ENCODE data around the gene GYS1.
A peak's percentile ranks its signal among the peaks of the same experiment; 100 is the strongest.

GYS1 gene

GRCh38 chr19:48968179-48968661 lies 24.9 kb downstream of the GYS1 start:
- H3K36me3 ChIP-seq (ENCODE audit: control insufficient read depth, insufficient read depth, low read length) = peaks cover 59% of the 10 kb centered on the region
- WGBS, 2 experiments (ENCODE audit: insufficient coverage in 2 of 2) = 100% methylated on average over 2 to 3 of the region's 4 CpGs
- no peak overlapping the region for H3K4me3 ChIP-seq (ENCODE audit: extremely low read depth, insufficient read depth, low read length, poor library complexity, severe bottlenecking)
- H3K4me1 ChIP-seq (ENCODE audit: control insufficient read depth, insufficient read depth, low read length, poor library complexity, severe bottlenecking) = peaks cover 16% of the 10 kb centered on the region
- no peaks in the 10 kb centered on the region for H3K9me3 ChIP-seq (ENCODE audit: control insufficient read depth, low read length)
- H3K27ac ChIP-seq (ENCODE audit: low read depth, low read length, severe bottlenecking) = no peak overlapping the region

- Histone ChIP-seq H3K27ac (ENCODE audit: low read depth, low read length, severe bottlenecking) (peak overlapping the region; percentile 43), H3K36me3 (ENCODE audit: control insufficient read depth, insufficient read depth, low read length) (peaks cover 52% of the 10 kb centered on the region), H3K4me1 (ENCODE audit: control insufficient read depth, insufficient read depth, low read length, poor library complexity, severe bottlenecking) (peaks cover 22% of the 10 kb centered on the region)
Observed at GRCh38 chr19:48967346-48968178, 25.5 kb downstream of the GYS1 start.

GRCh38 chr19:48966541-48967345 lies 26.4 kb downstream of the GYS1 start:
- H3K9me3 ChIP-seq (ENCODE audit: control insufficient read depth, low read length) = no peaks in the 10 kb centered on the region
- H3K4me1 ChIP-seq (ENCODE audit: control insufficient read depth, insufficient read depth, low read length, poor library complexity, severe bottlenecking) = peaks cover 25% of the 10 kb centered on the region
- WGBS, 2 experiments (ENCODE audit: insufficient coverage in 2 of 2) = 83 to 93% methylated on average over 3 to 8 of the region's 10 CpGs
- H3K36me3 ChIP-seq (ENCODE audit: control insufficient read depth, insufficient read depth, low read length) = peaks cover 46% of the 10 kb centered on the region
- no peak overlapping the region for H3K27ac ChIP-seq (ENCODE audit: low read depth, low read length, severe bottlenecking)
- peak overlapping the region; percentile 90 for H3K4me3 ChIP-seq (ENCODE audit: extremely low read depth, insufficient read depth, low read length, poor library complexity, severe bottlenecking)

More at GRCh38 chr19:48967346-48968178, 25.5 kb downstream of the GYS1 start:
- no peaks in the 10 kb centered on the region for H3K9me3 ChIP-seq (ENCODE audit: control insufficient read depth, low read length)
- H3K4me3 ChIP-seq (ENCODE audit: extremely low read depth, insufficient read depth, low read length, poor library complexity, severe bottlenecking) = peak overlapping the region; percentile 90
- 96 to 99% methylated on average over 11 to 13 of the region's 14 CpGs for WGBS, 2 experiments (ENCODE audit: insufficient coverage in 2 of 2)

GRCh38 chr19:48965806-48966540 lies 27.1 kb downstream of the GYS1 start:
- H3K36me3 ChIP-seq (ENCODE audit: control insufficient read depth, insufficient read depth, low read length) = peaks cover 52% of the 10 kb centered on the region
- H3K27ac ChIP-seq (ENCODE audit: low read depth, low read length, severe bottlenecking) = peak overlapping the region; percentile 80
- WGBS, 2 experiments (ENCODE audit: insufficient coverage in 2 of 2) = 13 to 17% methylated on average over 28 to 31 of the region's 36 CpGs
- peak overlapping the region; percentile 90 for H3K4me3 ChIP-seq (ENCODE audit: extremely low read depth, insufficient read depth, low read length, poor library complexity, severe bottlenecking)
- H3K4me1 ChIP-seq (ENCODE audit: control insufficient read depth, insufficient read depth, low read length, poor library complexity, severe bottlenecking) = peaks cover 25% of the 10 kb centered on the region
- no peaks in the 10 kb centered on the region for H3K9me3 ChIP-seq (ENCODE audit: control insufficient read depth, low read length)

- Histone ChIP-seq H3K36me3 (ENCODE audit: control insufficient read depth, insufficient read depth, low read length) (peaks cover 52% of the 10 kb centered on the region), H3K9me3 (ENCODE audit: control insufficient read depth, low read length) (no peaks in the 10 kb centered on the region)
- 0% methylated on average over 31 to 46 of the region's 52 CpGs for WGBS, 2 experiments (ENCODE audit: insufficient coverage in 2 of 2)
Observed at GRCh38 chr19:48965040-48965805, 27.9 kb downstream of the GYS1 start, which contains the start of gene FTL. FTL (plus strand) TSS chr19:48965309; CDS start chr19:48965508, 199 bp downstream.

GRCh38 chr19:48964205-48965039 lies 28.7 kb downstream of the GYS1 start:
- H3K36me3 ChIP-seq (ENCODE audit: control insufficient read depth, insufficient read depth, low read length) = peaks cover 49% of the 10 kb centered on the region
- H3K4me1 ChIP-seq (ENCODE audit: control insufficient read depth, insufficient read depth, low read length, poor library complexity, severe bottlenecking) = peaks cover 25% of the 10 kb centered on the region
- WGBS, 2 experiments (ENCODE audit: insufficient coverage in 2 of 2) = 21 to 27% methylated on average over 15 to 19 of the region's 19 CpGs
- H3K9me3 ChIP-seq (ENCODE audit: control insufficient read depth, low read length) = no peaks in the 10 kb centered on the region
- H3K27ac ChIP-seq (ENCODE audit: low read depth, low read length, severe bottlenecking) = peak overlapping the region; percentile 97
- H3K4me3 ChIP-seq (ENCODE audit: extremely low read depth, insufficient read depth, low read length, poor library complexity, severe bottlenecking) = peak overlapping the region; percentile 18

More at GRCh38 chr19:48965040-48965805, 27.9 kb downstream of the GYS1 start, which contains the start of gene FTL:
- peak within 1 kb of the TSS; percentile 90 for H3K4me3 ChIP-seq (ENCODE audit: extremely low read depth, insufficient read depth, low read length, poor library complexity, severe bottlenecking)
- peaks cover 25% of the 10 kb centered on the region for H3K4me1 ChIP-seq (ENCODE audit: control insufficient read depth, insufficient read depth, low read length, poor library complexity, severe bottlenecking)
- H3K27ac ChIP-seq (ENCODE audit: low read depth, low read length, severe bottlenecking) = peak within 1 kb of the TSS; percentile 97

GRCh38 chr19:48963371-48964204 lies 29.5 kb downstream of the GYS1 start:
- peaks cover 46% of the 10 kb centered on the region for H3K36me3 ChIP-seq (ENCODE audit: control insufficient read depth, insufficient read depth, low read length)
- peak overlapping the region; percentile 18 for H3K4me3 ChIP-seq (ENCODE audit: extremely low read depth, insufficient read depth, low read length, poor library complexity, severe bottlenecking)
- 8 to 10% methylated on average over 23 of the region's 28 CpGs for WGBS, 2 experiments (ENCODE audit: insufficient coverage in 2 of 2)
- no peaks in the 10 kb centered on the region for H3K9me3 ChIP-seq (ENCODE audit: control insufficient read depth, low read length)
- peaks cover 25% of the 10 kb centered on the region for H3K4me1 ChIP-seq (ENCODE audit: control insufficient read depth, insufficient read depth, low read length, poor library complexity, severe bottlenecking)
- peak overlapping the region; percentile 97 for H3K27ac ChIP-seq (ENCODE audit: low read depth, low read length, severe bottlenecking)

GRCh38 chr19:48962849-48963165 lies 30.3 kb downstream of the GYS1 start:
- peaks cover 51% of the 10 kb centered on the region for H3K36me3 ChIP-seq (ENCODE audit: control insufficient read depth, insufficient read depth, low read length)
- H3K9me3 ChIP-seq (ENCODE audit: control insufficient read depth, low read length) = no peaks in the 10 kb centered on the region
- peaks cover 25% of the 10 kb centered on the region for H3K4me1 ChIP-seq (ENCODE audit: control insufficient read depth, insufficient read depth, low read length, poor library complexity, severe bottlenecking)
- no peak overlapping the region for H3K4me3 ChIP-seq (ENCODE audit: extremely low read depth, insufficient read depth, low read length, poor library complexity, severe bottlenecking)
- H3K27ac ChIP-seq (ENCODE audit: low read depth, low read length, severe bottlenecking) = peak overlapping the region; percentile 97
- WGBS, 2 experiments (ENCODE audit: insufficient coverage in 2 of 2) = 50% methylated on average over 2 of the region's 7 CpGs; no CpG with 5 or more reads in 1 of the 2 experiments

All from mesodermal cell (in vitro differentiated cells).